GM18499 (cell line): ENCODE results near the gene CAMKK2.
"Not testable (repeated sequence)": the region's sequence is repeated elsewhere in the genome, so short reads cannot be mapped to it uniquely, and the experiment has no call there.

Experiments
- ATAC-seq: cut with Tn5 transposase; IDR thresholded peaks from one replicate; pipeline ENCODE4 v1.9.1; 2021; ENCODE audit warnings: moderate number of reproducible peaks; ENCODE audit not compliant: insufficient read depth, unreplicated experiment

Gene CAMKK2

DNA sequence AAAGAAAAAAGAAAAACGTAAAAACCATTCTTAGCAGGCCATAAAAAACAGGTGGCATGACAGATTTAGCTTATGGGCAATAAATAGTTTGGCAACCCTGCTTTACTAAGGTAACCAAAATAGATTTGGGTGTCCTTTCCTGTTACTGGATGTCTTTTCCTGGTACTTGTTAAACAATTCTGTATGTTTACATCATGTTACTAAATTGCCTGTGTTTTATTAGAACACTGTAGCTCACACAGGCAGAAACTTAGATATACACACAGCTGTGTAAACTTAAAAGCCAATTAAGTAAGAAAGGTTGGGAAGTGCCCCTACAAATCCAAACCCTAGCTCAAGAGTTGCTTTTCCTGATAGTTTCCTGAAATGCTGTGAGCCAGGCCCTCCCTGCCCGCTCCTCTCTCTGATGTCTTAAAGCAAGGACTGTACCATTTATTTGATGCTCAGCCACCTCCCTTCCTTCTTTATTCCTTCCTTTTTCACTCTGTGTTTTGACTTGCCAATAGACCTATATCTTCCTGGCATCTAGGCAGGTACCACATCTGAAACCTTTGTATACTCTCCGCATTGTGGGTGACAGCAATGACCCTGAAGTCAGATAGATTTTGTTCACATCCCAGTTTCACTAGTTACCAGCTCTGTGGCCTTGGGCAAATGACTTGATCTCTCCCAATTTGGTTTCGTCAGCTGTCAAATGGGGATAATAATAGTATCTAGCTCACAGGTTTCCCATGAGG is 3.7 kb upstream of the CAMKK2 start:
- ATAC-seq: no peak

- no peak for ATAC-seq
Observed at GRCh38 chr12:121299662-121300061, 3.2 kb upstream of the CAMKK2 start.

GRCh38 chr12:121298411-121298810 is 1.9 kb upstream of the CAMKK2 start:
- not testable (repeated sequence) for ATAC-seq

DNA sequence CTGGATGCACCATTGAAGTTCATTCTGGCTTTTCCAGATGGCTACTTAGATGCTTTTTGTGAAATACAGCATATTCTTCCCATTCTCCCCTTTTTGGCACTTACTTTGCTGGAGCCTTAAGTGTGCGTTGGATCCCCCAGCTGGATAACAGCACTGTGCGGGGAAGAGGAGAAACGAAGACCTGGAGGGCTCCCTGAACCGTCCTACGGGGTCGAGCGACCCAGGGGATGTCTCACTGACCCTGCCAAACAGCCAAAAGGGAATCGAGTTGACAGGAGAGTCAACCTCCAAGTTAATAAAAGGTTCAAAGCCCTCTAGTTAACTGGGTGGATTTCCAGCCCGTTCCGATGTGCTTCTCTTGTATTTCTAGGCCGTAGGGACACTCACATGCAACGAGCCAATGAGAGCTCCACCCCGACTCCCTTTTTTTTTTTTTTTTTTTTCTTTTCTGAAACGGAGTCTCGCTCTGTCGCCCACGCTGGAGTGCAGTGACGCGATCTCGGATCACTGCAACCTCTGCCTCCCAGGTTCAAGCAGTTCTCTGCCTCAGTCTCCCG is 1.0 kb upstream of the CAMKK2 start:
- ATAC-seq: no peak

- ATAC-seq: no peak
Observed at GRCh38 chr12:121295746-121296617, 527 bp downstream of the CAMKK2 start.

DNA sequence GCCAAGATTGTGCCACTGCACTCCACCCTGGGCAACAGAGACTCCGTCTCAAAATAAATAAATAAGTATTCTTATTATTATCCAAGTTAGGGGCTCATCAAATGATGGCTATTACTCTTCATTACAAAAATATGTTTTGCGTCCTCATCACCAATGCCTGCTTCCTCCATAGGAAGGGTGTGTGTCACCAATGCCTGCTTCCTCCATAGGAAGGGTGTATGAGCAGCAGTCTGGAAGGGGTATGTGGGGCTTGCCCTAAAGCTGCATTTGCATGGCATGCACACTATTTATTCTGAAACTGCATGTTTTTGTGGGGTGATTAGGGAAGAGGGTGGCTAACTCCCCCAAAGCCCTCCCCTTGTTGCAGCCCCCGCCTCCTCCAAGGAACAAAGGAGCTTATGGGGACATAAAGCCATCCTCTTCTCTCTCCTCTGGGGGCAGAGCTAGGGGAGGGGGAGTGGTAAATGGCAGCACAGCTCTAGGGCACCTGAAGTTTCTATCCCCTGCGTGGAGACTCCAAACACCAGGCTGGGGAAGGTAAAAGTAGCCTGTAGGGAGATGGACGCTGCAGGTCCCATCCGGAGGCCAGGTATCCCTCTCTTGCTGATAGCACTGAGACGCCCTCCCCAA is 1.3 kb downstream of the CAMKK2 start:
- ATAC-seq: no peak

DNA sequence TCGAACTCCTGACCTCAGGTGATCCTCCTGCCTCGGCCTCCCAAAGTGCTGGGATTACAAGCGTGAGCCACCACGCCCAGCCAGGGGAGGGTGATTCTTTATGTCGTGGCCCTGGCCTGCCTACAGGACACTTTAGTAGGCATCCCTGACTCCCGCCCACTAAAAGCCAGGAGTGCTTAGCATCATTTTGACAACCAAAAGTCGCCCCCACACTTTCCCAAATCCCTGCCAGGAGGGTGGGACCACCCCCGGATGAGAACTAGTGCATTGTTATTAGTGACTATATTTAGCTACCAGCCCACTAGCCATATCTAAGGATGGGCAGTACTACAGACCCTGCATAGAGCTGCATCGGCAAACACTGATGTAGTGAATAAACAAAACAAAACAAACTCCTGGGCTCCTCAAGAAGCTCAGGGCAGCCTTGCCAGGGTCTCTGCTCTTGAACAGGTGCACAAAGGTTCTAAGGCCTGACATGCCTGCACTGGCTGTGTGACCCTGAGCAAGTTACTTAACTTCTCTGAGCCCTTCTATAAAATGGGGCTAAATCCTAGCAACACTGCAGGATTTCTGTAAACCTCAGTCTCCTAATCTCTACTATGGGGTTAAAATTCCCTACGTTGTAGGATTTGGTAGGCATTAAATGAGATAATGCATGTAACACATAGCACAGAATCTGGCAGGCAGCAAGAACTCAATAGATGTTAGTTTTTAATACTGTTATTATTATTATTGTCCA is 2.2 kb downstream of the CAMKK2 start:
- no peak for ATAC-seq

DNA sequence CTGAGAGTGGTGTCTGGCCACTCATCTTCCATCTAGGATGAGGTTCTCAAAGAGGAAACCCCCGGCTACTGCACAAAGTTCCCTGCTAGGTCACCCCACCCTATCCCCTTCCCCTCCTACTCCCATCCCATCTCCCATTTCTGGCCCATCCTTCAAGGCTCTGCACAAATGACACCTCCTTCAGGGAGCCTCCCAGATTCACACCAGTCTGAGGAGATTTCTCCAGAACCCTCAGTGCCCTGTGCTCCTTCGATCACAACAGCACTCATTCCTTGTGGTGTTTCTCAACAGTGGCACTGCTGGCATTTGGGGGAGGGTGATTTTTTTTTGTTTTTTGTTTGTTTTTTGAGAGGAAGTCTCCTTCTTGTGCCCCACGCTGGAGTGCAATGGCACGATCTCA is 2.9 kb downstream of the CAMKK2 start:
- ATAC-seq: no peak

- no peak for ATAC-seq
Observed at GRCh38 chr12:121290410-121290809, 6.1 kb downstream of the CAMKK2 start.

DNA sequence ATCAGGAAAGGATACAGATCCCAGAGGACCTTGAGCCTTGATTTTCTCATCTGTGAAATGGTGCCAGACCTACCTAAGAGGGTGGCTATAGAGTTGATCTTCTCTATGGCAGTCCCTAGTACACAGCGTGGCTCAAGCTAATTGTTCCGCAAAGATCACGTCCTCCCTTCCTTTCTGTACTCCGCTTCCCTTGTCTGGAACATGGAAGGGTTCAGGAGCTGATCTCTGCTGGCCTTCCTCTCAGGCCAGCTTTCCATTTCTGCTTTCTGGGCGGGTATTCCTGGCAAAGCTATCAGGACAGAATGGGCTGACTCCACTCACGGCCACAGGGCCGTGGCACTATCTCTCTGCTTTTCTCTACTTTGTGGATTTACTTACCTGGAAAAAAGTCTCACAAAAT is 6.5 kb downstream of the CAMKK2 start:
- no peak for ATAC-seq

DNA sequence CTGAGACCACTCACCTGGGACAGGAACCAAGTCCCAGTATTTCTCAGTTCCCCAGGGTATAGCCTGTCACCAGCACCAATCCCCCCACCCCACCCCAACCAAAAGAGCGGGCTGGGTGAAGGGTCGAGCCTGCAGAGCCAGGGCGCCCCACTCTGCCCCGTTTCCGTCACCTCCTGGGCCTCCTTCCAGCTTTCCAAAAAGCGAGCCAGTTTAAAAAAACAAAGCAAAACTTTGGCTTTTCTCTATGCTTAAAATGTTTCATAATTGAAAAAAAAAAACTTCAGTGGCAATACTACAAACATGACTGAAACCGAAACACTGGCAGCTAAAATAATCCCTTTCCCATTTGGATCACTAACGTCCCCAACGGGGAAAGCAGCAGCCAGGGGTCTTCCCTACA is 7.5 kb downstream of the CAMKK2 start:
- ATAC-seq: no peak

GRCh38 chr12:121288158-121288845 is 8.2 kb downstream of the CAMKK2 start:
- ATAC-seq: no peak

- no peak for ATAC-seq
Observed at GRCh38 chr12:121287267-121287954, 9.1 kb downstream of the CAMKK2 start.

- no peak for ATAC-seq
Observed at GRCh38 chr12:121285856-121286255, 10.7 kb downstream of the CAMKK2 start.

- ATAC-seq: no peak
Observed at GRCh38 chr12:121284551-121285390, 11.7 kb downstream of the CAMKK2 start.

DNA sequence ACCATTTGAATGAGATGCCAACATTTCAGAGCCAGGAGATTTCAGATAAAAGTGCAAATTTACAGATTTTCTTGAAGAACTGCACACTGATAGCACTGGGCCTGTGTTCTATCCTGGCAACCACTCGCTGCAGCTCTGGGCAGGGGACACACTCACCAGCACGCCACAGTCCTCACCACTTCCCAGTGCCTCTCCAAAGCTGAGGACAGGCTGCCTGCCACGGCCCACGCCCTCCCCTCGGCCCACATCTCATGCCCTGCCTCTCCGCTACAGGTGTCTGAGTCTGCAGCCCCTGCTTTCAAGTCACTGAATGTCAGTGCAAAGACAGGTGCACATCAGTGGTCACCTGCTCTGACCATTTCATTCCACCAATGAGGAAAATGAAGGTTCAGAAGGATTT is 12.7 kb downstream of the CAMKK2 start:
- ATAC-seq: no peak

DNA sequence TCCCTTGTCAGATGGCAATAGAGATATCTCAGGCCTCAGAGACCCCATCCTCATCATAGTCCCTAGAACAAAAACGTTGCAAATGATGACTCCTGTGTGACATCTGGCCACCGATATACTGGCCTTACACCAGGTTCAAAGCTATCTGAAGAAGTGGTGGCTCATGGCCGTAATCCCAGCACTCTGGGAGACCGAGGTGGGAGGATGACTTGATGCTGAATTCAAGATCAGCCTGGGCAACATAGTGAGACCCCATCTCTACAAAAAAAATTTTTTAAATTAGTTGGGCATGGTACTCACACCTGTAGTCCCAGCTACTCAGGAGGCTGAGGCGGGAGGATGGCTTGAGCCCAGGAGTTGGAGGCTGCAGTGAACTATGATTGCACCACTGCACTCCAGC is 13.1 kb downstream of the CAMKK2 start:
- no peak for ATAC-seq

GRCh38 chr12:121282910-121283309 is 13.6 kb downstream of the CAMKK2 start:
- not testable (repeated sequence) for ATAC-seq
